GM23248 (cell line): ENCODE data around the gene GINS1. TPM values are rescaled to one million over a fixed set of nuclear protein-coding genes. Genes with fewer than 3 reads are reported as not detected.

Experiments used
- DNase-seq: peaks from one replicate; pipeline ENCODE4 v3.0.0-alpha.2; 2015
- H2AFZ ChIP-seq: fragments of 200-600 bp; sonication (generic); 2 replicates; pipeline ENCODE4 v1.6.1; 2016; ENCODE audit warnings: antibody characterized with exemption
- H3F3A ChIP-seq: fragments of 200-600 bp; sonication (generic); 2 replicates; pipeline ENCODE4 v1.6.1; 2016; ENCODE audit warnings: mild to moderate bottlenecking, antibody characterized with exemption, mixed run types; ENCODE audit not compliant: insufficient read depth
- H3K27ac ChIP-seq: fragments of 200-600 bp; sonication (generic); 2 replicates; pipeline ENCODE4 v1.5.1; 2016; ENCODE audit warnings: mild to moderate bottlenecking
- H3K27me3 ChIP-seq: fragments of 200-600 bp; sonication (generic); replicated peaks from 2 replicates; pipeline ENCODE4 v1.6.1; 2016; ENCODE audit warnings: mild to moderate bottlenecking; ENCODE audit not compliant: insufficient read depth
- H3K36me3 ChIP-seq: fragments of 200-600 bp; sonication (generic); 2 replicates; pipeline ENCODE4 v1.6.1; 2016; ENCODE audit warnings: low read depth, mild to moderate bottlenecking
- H3K4me1 ChIP-seq: fragments of 200-600 bp; sonication (generic); 2 replicates; pipeline ENCODE4 v1.6.1; 2016; ENCODE audit warnings: mild to moderate bottlenecking; ENCODE audit not compliant: insufficient read depth
- H3K4me2 ChIP-seq: fragments of 200-600 bp; sonication (generic); one replicate; pipeline ENCODE4 v1.6.1; 2016; ENCODE audit warnings: mild to moderate bottlenecking; ENCODE audit not compliant: unreplicated experiment
- H3K4me3 ChIP-seq: fragments of 200-600 bp; sonication (generic); 2 replicates; pipeline ENCODE4 v1.5.1; 2016; ENCODE audit warnings: mild to moderate bottlenecking
- H3K79me2 ChIP-seq: fragments of 200-600 bp; sonication (generic); 2 replicates; pipeline ENCODE4 v1.6.1; 2016; ENCODE audit warnings: mild to moderate bottlenecking; ENCODE audit not compliant: insufficient read depth
- H3K9ac ChIP-seq: fragments of 200-600 bp; sonication (generic); 2 replicates; pipeline ENCODE4 v1.6.1; 2016; ENCODE audit warnings: mild to moderate bottlenecking
- H3K9me2 ChIP-seq: fragments of 200-600 bp; sonication (generic); 2 replicates; pipeline ENCODE4 v1.6.1; 2016; ENCODE audit warnings: mixed run types, mild to moderate bottlenecking, moderate library complexity; ENCODE audit not compliant: insufficient read depth
- H3K9me3 ChIP-seq: fragments of 200-600 bp; sonication (generic); one replicate; pipeline ENCODE4 v1.6.1; 2017; ENCODE audit warnings: low read depth
- H4K20me1 ChIP-seq: fragments of 200-600 bp; sonication (generic); 2 replicates; pipeline ENCODE4 v1.6.0; 2016; ENCODE audit not compliant: insufficient read depth
- EZH2 ChIP-seq: fragments of 200-600 bp; sonication (generic); IDR thresholded peaks from 2 replicates; pipeline ENCODE4 v1.6.1; 2018; ENCODE audit warnings: antibody characterized with exemption, mild to moderate bottlenecking; ENCODE audit not compliant: insufficient read depth, poor library complexity, severe bottlenecking
- EZH2phosphoT487 ChIP-seq: fragments of 200-600 bp; sonication (generic); IDR thresholded peaks from 2 replicates; pipeline ENCODE4 v1.6.1; 2018; ENCODE audit warnings: antibody characterized with exemption, moderate library complexity, mild to moderate bottlenecking, low read depth; ENCODE audit not compliant: insufficient read depth
- WGBS, 2 experiments: methylation state at CpG; one replicate each; pipeline ENCODE4 v1.1.6; 2015 to 2017; ENCODE audit warnings: low lambda C conversion rate in 2 of 2, low coverage in 1 of 2; ENCODE audit errors: missing lambda C conversion rate in 2 of 2; 5-methylcytosine and 5-hydroxymethylcytosine counted together
- in situ Hi-C: fragments of 300-500 bp; cut with MboI; formaldehyde crosslinking; loops from 2 replicates; pipeline ENCODE4 v1.15.0; 2020
- polyA plus RNA-seq: library from polyadenylated mRNA; unstranded; fragments of >200 nt; fragmentation: Nextera tagmentation; extraction: Ambion mirVana; gene quantifications from 2 replicates; pipeline ENCODE4 v1.2.1, GENCODE V29; 2016
- total RNA-seq: library from RNA; depleted of rRNA; stranded (reverse); fragments of >200 nt; shearing (Covaris generic); gene quantifications from 2 replicates; pipeline ENCODE4 v1.2.3, GENCODE V29; 2014

Gene GINS1
- total and polyA plus RNA-seq, 2 experiments from 2014 or later, result 4.4 to 7.5 TPM

DNA sequence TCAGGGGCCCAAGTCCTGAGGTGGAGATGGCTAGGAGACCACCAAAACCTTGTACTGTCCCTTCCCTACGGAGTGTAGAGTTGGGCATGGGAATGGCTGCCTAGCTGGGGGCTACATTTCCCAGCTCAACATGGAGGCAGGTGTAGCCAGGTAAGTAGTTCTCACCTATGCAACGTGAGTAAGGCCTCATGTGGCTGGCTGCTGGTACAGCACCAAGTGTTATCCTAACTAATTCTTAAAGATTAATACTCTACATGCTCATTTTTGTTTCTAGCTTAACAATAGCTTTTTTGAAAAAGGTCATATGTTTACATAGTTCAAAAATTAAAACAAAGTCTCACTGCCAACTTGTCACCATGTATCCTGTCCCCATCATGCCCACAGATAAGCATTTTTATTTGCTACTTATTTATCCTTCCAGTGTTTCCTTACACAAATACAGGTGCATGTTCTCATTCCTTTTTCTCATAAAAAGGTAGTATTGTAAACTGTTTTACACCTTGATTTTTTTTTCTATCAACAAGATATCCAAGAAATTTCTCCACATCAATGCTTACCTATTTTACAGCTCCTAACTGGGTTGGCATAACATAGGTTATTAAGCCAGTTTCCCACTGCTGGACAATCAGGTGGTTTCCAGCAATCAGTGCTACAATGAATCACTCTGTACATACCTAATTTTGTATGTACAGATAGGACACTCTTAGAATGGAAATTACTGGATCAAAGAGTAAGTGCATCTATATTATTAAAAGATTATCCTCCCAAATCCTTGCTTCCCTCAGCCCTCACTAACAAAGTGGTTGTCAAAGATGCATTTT is 42.4 kb upstream of the GINS1 start:
- Histone ChIP-seq H3K27me3 (no peaks in the 10 kb centered on the region), H3K4me3 (no peak overlapping the region), H3K79me2 (peaks cover 96% of the 10 kb centered on the region), H3F3A (no peaks in the 10 kb centered on the region), H4K20me1 (no peaks in the 10 kb centered on the region), H3K27ac (no peak overlapping the region), H2AFZ (no peak overlapping the region), H3K9me2 (no peaks in the 10 kb centered on the region), H3K4me1 (0 out of 2 replicates have a peak, but pooled peaks cover 4% of the 10 kb centered on the region), H3K9ac (no peak overlapping the region), H3K36me3 (no peaks in the 10 kb centered on the region), H3K4me2 (no peak overlapping the region), H3K9me3 (no peaks in the 10 kb centered on the region)
- TF ChIP-seq EZH2phosphoT487 (no peak), EZH2 (no peak)
- DNase-seq, result no peak
- in situ Hi-C loops, result loop anchor here (10.0 to 25.0 kb wide), 2 partner anchors 60 to 797 kb away; no protein-coding TSS in a partner anchor
- 94 to 95% methylated on average over 2 of the region's 2 CpGs for WGBS, 2 experiments

- peaks cover 7% of the 10 kb centered on the region for H3K9me3 ChIP-seq
- peaks cover 84% of the 10 kb centered on the region for H3K79me2 ChIP-seq
- WGBS, 2 experiments, result 97 to 99% methylated on average over 10 of the region's 10 CpGs
- H2AFZ ChIP-seq, result no peak overlapping the region
- no peak overlapping the region for H3K27ac ChIP-seq
- peaks cover 6% of the 10 kb centered on the region for H3K4me1 ChIP-seq
- H4K20me1 ChIP-seq, result no peaks in the 10 kb centered on the region
- no peaks in the 10 kb centered on the region for H3K27me3 ChIP-seq
- no peak for DNase-seq
- H3K9me2 ChIP-seq, result no peaks in the 10 kb centered on the region
- in situ Hi-C loops, result loop anchor here (10.0 to 25.0 kb wide), 2 partner anchors 56 to 794 kb away; no protein-coding TSS in a partner anchor
- no peak for TF ChIP-seq EZH2
- TF ChIP-seq EZH2phosphoT487, result no peak
- no peak overlapping the region for H3K4me2 ChIP-seq
- H3K4me3 ChIP-seq, result no peak overlapping the region
- H3K36me3 ChIP-seq, result no peaks in the 10 kb centered on the region
- peaks cover 19% of the 10 kb centered on the region for H3F3A ChIP-seq
- H3K9ac ChIP-seq, result no peak overlapping the region
These were observed 38.9 kb upstream of the GINS1 start for GRCh38 chr20:25368526-25368925.

GRCh38 chr20:25368976-25369375 is 38.5 kb upstream of the GINS1 start:
- Histone ChIP-seq H3K4me2 (no peak overlapping the region), H2AFZ (no peak overlapping the region), H3K4me1 (peaks cover 6% of the 10 kb centered on the region), H3K9me2 (no peaks in the 10 kb centered on the region), H3K36me3 (no peaks in the 10 kb centered on the region), H3F3A (peaks cover 24% of the 10 kb centered on the region), H3K27ac (no peak overlapping the region), H3K9ac (no peak overlapping the region), H3K9me3 (peaks cover 7% of the 10 kb centered on the region), H3K4me3 (no peak overlapping the region), H3K79me2 (peaks cover 80% of the 10 kb centered on the region), H3K27me3 (no peaks in the 10 kb centered on the region), H4K20me1 (no peaks in the 10 kb centered on the region)
- 92 to 97% methylated on average over 5 of the region's 5 CpGs for WGBS, 2 experiments
- in situ Hi-C loops, result loop anchor here (10.0 to 25.0 kb wide), 2 partner anchors 56 to 793 kb away; no protein-coding TSS in a partner anchor
- no peak for DNase-seq
- no peak for TF ChIP-seq EZH2
- TF ChIP-seq EZH2phosphoT487, result no peak

DNA sequence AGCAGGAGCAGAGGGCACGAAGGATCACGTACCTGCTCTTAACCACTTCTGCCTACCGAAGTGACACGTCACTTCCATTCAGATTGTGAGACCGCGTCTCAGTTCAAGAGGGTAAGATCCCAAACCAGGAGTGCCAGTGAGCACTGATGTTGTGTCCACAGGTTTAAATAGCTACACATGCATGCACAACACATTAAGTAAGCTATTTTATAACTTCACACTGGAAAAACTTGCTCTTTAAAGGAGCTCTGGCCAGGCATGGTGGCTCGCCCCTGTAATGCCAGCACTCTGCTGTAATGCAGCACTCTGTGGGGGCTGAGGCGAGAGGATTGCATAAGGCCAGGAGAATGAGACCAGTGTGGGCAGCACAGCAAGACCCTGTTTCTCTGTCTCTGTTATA is 37.9 kb upstream of the GINS1 start:
- Histone ChIP-seq H3F3A (peaks cover 29% of the 10 kb centered on the region), H3K27ac (no peak overlapping the region), H3K9me2 (no peaks in the 10 kb centered on the region), H3K27me3 (no peaks in the 10 kb centered on the region), H2AFZ (no peak overlapping the region), H3K9me3 (peaks cover 7% of the 10 kb centered on the region), H4K20me1 (no peaks in the 10 kb centered on the region), H3K4me3 (no peak overlapping the region), H3K9ac (no peak overlapping the region), H3K4me1 (peaks cover 6% of the 10 kb centered on the region), H3K36me3 (no peaks in the 10 kb centered on the region), H3K79me2 (peaks cover 79% of the 10 kb centered on the region), H3K4me2 (no peak overlapping the region)
- no peak for DNase-seq
- no peak for TF ChIP-seq EZH2phosphoT487
- TF ChIP-seq EZH2, result no peak
- 92 to 95% methylated on average over 8 of the region's 8 CpGs for whole genome bisulfite sequencing, 2 experiments
- in situ Hi-C loops, result loop anchor here (10.0 to 25.0 kb wide), 2 partner anchors 55 to 793 kb away; no protein-coding TSS in a partner anchor
